Suprapubic skin (tissue), 4 donors: ENCODE data around the gene PSTK.

Source experiments
- EP300 ChIP-seq: sonication (generic); formaldehyde crosslinking; IDR thresholded peaks from one replicate; pipeline ENCODE4 v1.6.1; 2017; ENCODE audit warnings: antibody characterized with exemption
- POLR2A ChIP-seq, 2 donors: fragments of 450-650 bp; IDR thresholded peaks; one replicate each; pipeline ENCODE4 v1.6.1; 2017; ENCODE audit warnings: antibody characterized with exemption in 2 of 2, mild to moderate bottlenecking in 2 of 2, moderate library complexity in 2 of 2
- POLR2AphosphoS5 ChIP-seq, 3 donors: sonication (generic); formaldehyde crosslinking; IDR thresholded peaks; one replicate each; pipeline ENCODE4 v1.6.1; 2017; ENCODE audit warnings: antibody characterized with exemption in 3 of 3
- TF ChIP-seq, protein P1 (sequence below), 2 donors: fragments of 200-600 bp in 1 of 2; fragments of 450-650 bp in 1 of 2; sonication (generic) in 1 of 2; IDR thresholded peaks; one replicate each; pipeline ENCODE4 v1.5.1; 2016 to 2019; ENCODE audit warnings: antibody characterized with exemption in 2 of 2, mild to moderate bottlenecking in 1 of 2, moderate library complexity in 1 of 2

DNA sequence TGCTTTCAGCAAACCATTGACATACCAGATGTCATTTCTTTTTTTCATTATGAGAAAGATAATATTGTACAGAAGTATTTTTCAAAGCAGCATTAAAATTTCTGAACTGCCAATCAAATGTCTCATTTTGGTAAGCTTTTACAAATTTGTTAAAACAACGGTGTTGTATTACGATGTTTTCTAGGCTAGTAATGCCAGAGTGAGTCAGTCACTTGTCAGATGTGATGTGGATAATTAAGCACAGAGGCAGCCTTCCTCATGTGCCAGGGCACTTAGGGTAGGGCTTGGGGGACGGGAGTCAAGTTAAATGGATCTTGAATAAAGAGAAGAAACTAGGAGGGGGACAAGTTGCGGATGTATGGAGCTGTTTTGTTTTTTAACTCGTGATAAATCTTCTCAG lies 10.1 kb downstream of the PSTK start:
- TF ChIP-seq, protein P1, sequence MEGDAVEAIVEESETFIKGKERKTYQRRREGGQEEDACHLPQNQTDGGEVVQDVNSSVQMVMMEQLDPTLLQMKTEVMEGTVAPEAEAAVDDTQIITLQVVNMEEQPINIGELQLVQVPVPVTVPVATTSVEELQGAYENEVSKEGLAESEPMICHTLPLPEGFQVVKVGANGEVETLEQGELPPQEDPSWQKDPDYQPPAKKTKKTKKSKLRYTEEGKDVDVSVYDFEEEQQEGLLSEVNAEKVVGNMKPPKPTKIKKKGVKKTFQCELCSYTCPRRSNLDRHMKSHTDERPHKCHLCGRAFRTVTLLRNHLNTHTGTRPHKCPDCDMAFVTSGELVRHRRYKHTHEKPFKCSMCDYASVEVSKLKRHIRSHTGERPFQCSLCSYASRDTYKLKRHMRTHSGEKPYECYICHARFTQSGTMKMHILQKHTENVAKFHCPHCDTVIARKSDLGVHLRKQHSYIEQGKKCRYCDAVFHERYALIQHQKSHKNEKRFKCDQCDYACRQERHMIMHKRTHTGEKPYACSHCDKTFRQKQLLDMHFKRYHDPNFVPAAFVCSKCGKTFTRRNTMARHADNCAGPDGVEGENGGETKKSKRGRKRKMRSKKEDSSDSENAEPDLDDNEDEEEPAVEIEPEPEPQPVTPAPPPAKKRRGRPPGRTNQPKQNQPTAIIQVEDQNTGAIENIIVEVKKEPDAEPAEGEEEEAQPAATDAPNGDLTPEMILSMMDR (IDR thresholded peaks at IDR 0.05) = no peak
- TF ChIP-seq POLR2AphosphoS5 (IDR thresholded peaks at IDR 0.05) (no peak), POLR2A (IDR thresholded peaks at IDR 0.05) (no peak), EP300 (no peak)
